Peyer's patch (tissue), 4 donors: ENCODE data around the gene PSMC3IP.

ENCODE experiments used
- POLR2A ChIP-seq, 2 donors: fragments of 450-650 bp; IDR thresholded peaks; one replicate each; pipeline ENCODE4 v1.5.1; 2017; ENCODE audit warnings: antibody characterized with exemption in 2 of 2, mild to moderate bottlenecking in 2 of 2, moderate library complexity in 2 of 2
- TF ChIP-seq, protein P1 (sequence below), 6 experiments: fragments of 450-650 bp in 4 of 6; fragments of 200-600 bp in 2 of 6; sonication (generic) in 1 of 6; IDR thresholded peaks; one replicate each; pipeline ENCODE4 v1.5.1; 2017 to 2019; ENCODE audit warnings: antibody characterized with exemption in 6 of 6, mild to moderate bottlenecking in 3 of 6, moderate library complexity in 1 of 6

DNA sequence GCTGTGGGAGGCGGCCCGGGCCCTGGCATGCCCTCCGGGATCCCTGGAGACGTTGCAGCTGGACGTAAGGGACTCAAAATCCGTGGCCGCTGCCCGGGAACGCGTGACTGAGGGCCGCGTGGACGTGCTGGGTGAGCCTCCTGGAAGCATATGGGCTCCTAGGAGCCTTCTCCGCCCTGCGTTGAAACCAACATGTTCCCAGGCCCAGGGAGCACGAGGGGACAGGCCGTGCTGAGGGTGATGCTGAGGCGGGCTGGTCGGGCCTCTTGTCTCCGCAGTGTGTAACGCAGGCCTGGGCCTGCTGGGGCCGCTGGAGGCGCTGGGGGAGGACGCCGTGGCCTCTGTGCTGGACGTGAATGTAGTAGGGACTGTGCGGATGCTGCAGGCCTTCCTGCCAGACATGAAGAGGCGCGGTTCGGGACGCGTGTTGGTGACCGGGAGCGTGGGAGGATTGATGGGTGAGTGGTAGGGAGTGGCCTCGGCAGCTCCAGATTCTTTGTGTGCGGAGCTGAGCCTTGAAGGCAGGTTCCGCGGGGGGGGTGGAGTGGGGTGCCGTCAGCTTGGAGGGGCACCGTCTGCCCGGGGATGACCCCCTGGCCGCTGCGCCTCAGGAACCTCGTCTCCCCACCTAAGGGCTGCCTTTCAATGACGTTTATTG is 24.2 kb downstream of the PSMC3IP start:
- TF ChIP-seq, protein P1, sequence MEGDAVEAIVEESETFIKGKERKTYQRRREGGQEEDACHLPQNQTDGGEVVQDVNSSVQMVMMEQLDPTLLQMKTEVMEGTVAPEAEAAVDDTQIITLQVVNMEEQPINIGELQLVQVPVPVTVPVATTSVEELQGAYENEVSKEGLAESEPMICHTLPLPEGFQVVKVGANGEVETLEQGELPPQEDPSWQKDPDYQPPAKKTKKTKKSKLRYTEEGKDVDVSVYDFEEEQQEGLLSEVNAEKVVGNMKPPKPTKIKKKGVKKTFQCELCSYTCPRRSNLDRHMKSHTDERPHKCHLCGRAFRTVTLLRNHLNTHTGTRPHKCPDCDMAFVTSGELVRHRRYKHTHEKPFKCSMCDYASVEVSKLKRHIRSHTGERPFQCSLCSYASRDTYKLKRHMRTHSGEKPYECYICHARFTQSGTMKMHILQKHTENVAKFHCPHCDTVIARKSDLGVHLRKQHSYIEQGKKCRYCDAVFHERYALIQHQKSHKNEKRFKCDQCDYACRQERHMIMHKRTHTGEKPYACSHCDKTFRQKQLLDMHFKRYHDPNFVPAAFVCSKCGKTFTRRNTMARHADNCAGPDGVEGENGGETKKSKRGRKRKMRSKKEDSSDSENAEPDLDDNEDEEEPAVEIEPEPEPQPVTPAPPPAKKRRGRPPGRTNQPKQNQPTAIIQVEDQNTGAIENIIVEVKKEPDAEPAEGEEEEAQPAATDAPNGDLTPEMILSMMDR (IDR thresholded peaks at IDR 0.05) = no peak
- no peak for TF ChIP-seq POLR2A (IDR thresholded peaks at IDR 0.05)
